K562 (cell line): ENCODE results near the gene RAB12. TPM values are rescaled to one million over a fixed set of nuclear protein-coding genes. Genes with fewer than 3 reads are reported as not detected.

Source experiments
- ATAC-seq: fragments of 200-7000 bp; cut with Tn5 transposase; 3 replicates; pipeline ENCODE4 v1.9.1; 2020; ENCODE audit warnings: moderate library complexity
- BruUV-seq: library from RNA; stranded (reverse); fragments of 400-500 nt; replicated peaks from 2 replicates; lab custom pipeline; 2021; lab: Mats Ljungman, UMichigan
- CTCF ChIA-PET: fragments of 300-600 bp; formaldehyde crosslinking; extraction: SDS; loops from one replicate; lab custom pipeline; 2021; ENCODE audit warnings: low intra/inter-chr PET ratio; lab: Yijun Ruan, JAX
- POLR2A ChIA-PET: fragments of 300-600, 350-650 bp; sonication (Branson Sonifier 250); formaldehyde crosslinking; extraction: SDS; loops from one replicate; lab custom pipeline; 2021; ENCODE audit warnings: antibody characterized with exemption, inconsistent platforms; lab: Yijun Ruan, JAX
- DNase-seq, 4 experiments: peaks; one replicate each; pipeline versions ENCODE4 v3.0.0 to v3.0.0-alpha.2; 2011 to 2018; ENCODE audit warnings: low spot score in 3 of 4, mixed read lengths in 3 of 4; ENCODE audit errors: extremely low read depth in 1 of 4
- FAIRE-seq: peaks from 2 replicates; lab custom pipeline; 2011; peaks lifted over from hg19 to GRCh38; lab: Jason Lieb, UNC
- H2AFZ ChIP-seq: 2 replicates; pipeline ENCODE4 v1.6.0; 2011; ENCODE audit warnings: low read depth, low read length, control low read depth, inconsistent platforms
- H3K27ac ChIP-seq: fragments of 200-600 bp; 3 replicates; pipeline ENCODE4 v1.8.0; 2011; ENCODE audit warnings: low read depth, mild to moderate bottlenecking, control low read depth, inconsistent platforms, low read length, moderate library complexity, mixed read lengths; ENCODE audit errors: extremely low read depth
- H3K27me3 ChIP-seq, 2 experiments: fragments of 300-600 bp in 1 of 2; 2 replicates in 1 of 2; 3 replicates in 1 of 2; pipeline versions ENCODE4 v1.6.0 to v1.8.0; 2011; ENCODE audit warnings: inconsistent platforms in 2 of 2, low read length in 2 of 2, mild to moderate bottlenecking in 1 of 2, mixed read lengths in 1 of 2, moderate library complexity in 1 of 2; ENCODE audit not compliant: control insufficient read depth in 2 of 2, insufficient read depth in 2 of 2
- H3K36me3 ChIP-seq: fragments of 300-600 bp; 3 replicates; pipeline ENCODE4 v1.8.0; 2011; ENCODE audit warnings: mild to moderate bottlenecking, low read length, inconsistent platforms; ENCODE audit not compliant: control insufficient read depth, insufficient read depth
- H3K4me1 ChIP-seq, 2 experiments: fragments of 200-600 bp in 1 of 2; replicated peaks in 1 of 2; 2 replicates in 1 of 2; 3 replicates in 1 of 2; pipeline versions ENCODE4 v1.5.1 to v1.8.0; 2011; ENCODE audit warnings: inconsistent platforms in 2 of 2, low read length in 2 of 2, mild to moderate bottlenecking in 1 of 2, mixed read lengths in 1 of 2, moderate library complexity in 1 of 2; ENCODE audit not compliant: control insufficient read depth in 2 of 2, insufficient read depth in 2 of 2
- H3K4me2 ChIP-seq: 2 replicates; pipeline ENCODE4 v1.6.1; 2011; ENCODE audit warnings: low read length, control low read depth, inconsistent platforms, mixed read lengths; ENCODE audit not compliant: insufficient read depth
- H3K4me3 ChIP-seq: fragments of 200-600 bp; sonication (generic), shearing (Covaris generic); 2 replicates; pipeline ENCODE4 v1.5.1; 2016; ENCODE audit warnings: control low read depth, inconsistent platforms
- H3K79me2 ChIP-seq: fragments of 200-600 bp; 3 replicates; pipeline ENCODE4 v1.8.0; 2011; ENCODE audit warnings: low read length, inconsistent platforms; ENCODE audit not compliant: control insufficient read depth, insufficient read depth
- H3K9ac ChIP-seq, 2 experiments: 2 replicates each; pipeline versions ENCODE4 v1.6.0 to v1.6.1; 2011; ENCODE audit warnings: low read depth in 2 of 2, low read length in 2 of 2, control low read depth in 1 of 2, inconsistent platforms in 1 of 2, mild to moderate bottlenecking in 1 of 2, mixed read lengths in 1 of 2; ENCODE audit not compliant: insufficient read depth in 1 of 2
- H3K9me1 ChIP-seq: one replicate; pipeline ENCODE4 v1.6.0; 2011; ENCODE audit warnings: inconsistent platforms, mild to moderate bottlenecking, low read length, moderate library complexity; ENCODE audit not compliant: control insufficient read depth, insufficient read depth
- H3K9me3 ChIP-seq: replicated peaks from 2 replicates; pipeline ENCODE4 v1.5.1; 2011; ENCODE audit warnings: low read depth, low read length, inconsistent platforms; ENCODE audit not compliant: control insufficient read depth, insufficient read depth
- H4K20me1 ChIP-seq: replicated peaks from 2 replicates; pipeline ENCODE4 v1.6.1; 2011; ENCODE audit warnings: low read length, inconsistent platforms, mixed read lengths; ENCODE audit not compliant: control insufficient read depth, insufficient read depth
- BMI1 ChIP-seq: fragments of 150-350 bp; IDR thresholded peaks from 2 replicates; pipeline ENCODE4 v1.6.1; 2014; ENCODE audit warnings: low read length
- BRCA1 ChIP-seq, 2 experiments: fragments of 450-650 bp in 1 of 2; sonication (generic) in 1 of 2; formaldehyde crosslinking in 1 of 2; IDR thresholded peaks; 2 replicates each; pipeline versions ENCODE4 v1.5.0 to v1.6.1; 2017 to 2020; ENCODE audit warnings: mild to moderate bottlenecking in 1 of 2, missing genetic modification reagents in 1 of 2
- BRD9 ChIP-seq: fragments of 450-650 bp; IDR thresholded peaks from 2 replicates; pipeline ENCODE4 v1.6.1; 2018; ENCODE audit warnings: low read depth; ENCODE audit not compliant: partially characterized antibody
- C11orf30 ChIP-seq: fragments of 450-650 bp; IDR thresholded peaks from 2 replicates; pipeline ENCODE4 v1.6.1; 2016; ENCODE audit warnings: low read depth, mild to moderate bottlenecking
- CBX1 ChIP-seq: sonication (generic); IDR thresholded peaks from 2 replicates; pipeline ENCODE4 v1.6.1; 2016; ENCODE audit warnings: antibody characterized with exemption, low read depth, mild to moderate bottlenecking
- FOXK2 ChIP-seq, 2 experiments: fragments of 450-650 bp; IDR thresholded peaks in 1 of 2; conservative IDR thresholded peaks in 1 of 2; 2 replicates each; pipeline ENCODE4 v1.6.1; 2016; ENCODE audit warnings: low read depth in 2 of 2, mild to moderate bottlenecking in 1 of 2
- MAFG ChIP-seq: fragments of 450-650 bp; conservative IDR thresholded peaks from 2 replicates; pipeline ENCODE4 v1.6.1; 2016; ENCODE audit warnings: missing genetic modification characterization, missing compliant biosample characterization
- SLC30A9 ChIP-seq: fragments of 250-450 bp; sonication (Bioruptor Pico); IDR thresholded peaks from 2 replicates; pipeline ENCODE4 v1.8.0; 2022; ENCODE audit warnings: mild to moderate bottlenecking, moderate library complexity
- ZNF445 ChIP-seq: fragments of 250-450 bp; sonication (Bioruptor Pico); IDR thresholded peaks from 2 replicates; pipeline ENCODE4 v1.4.0; 2020; ENCODE audit warnings: low read depth, mild to moderate bottlenecking, moderate library complexity
- ZNF707 ChIP-seq: fragments of 250-450 bp; sonication (Bioruptor Pico); conservative IDR thresholded peaks from 2 replicates; pipeline ENCODE4 v1.8.0; 2022; ENCODE audit warnings: inconsistent platforms, mild to moderate bottlenecking, moderate library complexity
- WGBS: fragments of 100-300 bp; shearing (Covaris generic); methylation state at CpG from one replicate; pipeline ENCODE4 v1.1.6; 2016; ENCODE audit warnings: low coverage, mixed read lengths; ENCODE audit not compliant: insufficient coverage; ENCODE audit errors: missing lambda C conversion rate; 5-methylcytosine and 5-hydroxymethylcytosine counted together
- in situ Hi-C: fragments of 300-500 bp; cut with MboI; formaldehyde crosslinking; loops from 4 replicates; pipeline ENCODE4 v1.15.0; 2018; ENCODE audit warnings: inconsistent platforms, mixed read lengths
- intact Hi-C: fragments of 100-400 bp; cut with micrococcal nuclease; formaldehyde crosslinking; loops from 2 replicates; pipeline ENCODE4 v1.14.2; 2022
- polyA plus RNA-seq, 8 experiments: library from polyadenylated mRNA; depleted of rRNA in 4 of 8; stranded (reverse) in 5 of 8; unstranded in 3 of 8; fragments of >200 nt; fragmentation: Nextera tagmentation in 2 of 8; fragmentation: Illumina TruSeq in 1 of 8; extraction: Ambion mirVana in 2 of 8; extraction: Trizol in 1 of 8; gene quantifications; 2 replicates each; pipeline versions ENCODE4 v1.2.1 to v1.2.3, GENCODE V29; 2011 to 2014; ENCODE audit warnings: inconsistent platforms in 1 of 8, missing spikeins in 1 of 8
- total RNA-seq, 7 experiments: library from RNA; depleted of rRNA in 6 of 7; stranded (reverse); fragments of >200 nt in 6 of 7; fragmentation: Illumina TruSeq in 2 of 7; extraction: Trizol in 2 of 7; gene quantifications; 2 replicates each; pipeline versions ENCODE4 v1.2.1 to v1.2.3, GENCODE V29; 2011 to 2021; ENCODE audit warnings: low replicate concordance in 1 of 7
- TF ChIP-seq, protein P1 (sequence below): fragments of 250-450 bp; sonication (Bioruptor Pico); IDR thresholded peaks from 2 replicates; pipeline ENCODE4 v1.5.0; 2021; ENCODE audit warnings: mild to moderate bottlenecking, moderate library complexity

RAB12 gene
- total and polyA plus RNA-seq, 9 of the 15 experiments (the other 6 are each of a cell fraction or from before 2014, with no cell fraction given): 0.48 to 21.6 (median 18.8) TPM

DNA sequence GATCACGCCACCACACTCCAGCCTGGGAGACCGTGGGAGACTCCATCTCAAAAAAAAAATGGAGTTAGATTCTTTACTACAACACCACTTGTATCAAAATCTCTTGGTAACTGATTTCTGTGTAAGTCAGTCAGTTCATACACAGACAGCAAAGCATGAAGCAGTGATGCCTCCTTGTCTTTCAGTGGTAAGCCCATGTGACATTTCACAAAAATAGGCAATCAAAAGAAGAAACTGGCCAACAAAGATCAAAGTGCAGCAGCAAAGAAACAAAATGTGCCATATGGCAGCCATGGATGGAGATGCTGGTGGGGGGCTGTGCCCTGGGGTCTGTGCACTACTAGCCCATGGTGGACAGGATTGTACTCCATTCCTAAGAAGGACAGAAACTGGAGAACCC is 6.7 kb upstream of the RAB12 start:
- Histone ChIP-seq H4K20me1 (no peaks in the 10 kb centered on the region), H3K4me3 (no peak overlapping the region), H3K9ac (no peak overlapping the region), H2AFZ (no peak overlapping the region), H3K27me3 (peaks cover 5 to 13% of the 10 kb centered on the region in 2 experiments; a peak in 4 of 5 replicates), H3K4me2 (no peak overlapping the region), H3K27ac (no peak overlapping the region), H3K79me2 (no peaks in the 10 kb centered on the region)
- no peak for DNase-seq
- WGBS: 10% methylated on average over 2 of the region's 2 CpGs
- no TSS peak for BruUV-seq
- in situ Hi-C loops: no loop called here
- ChIA-PET CTCF (no interaction called here), POLR2A (interaction anchor here (0.6 kb wide), 1 partner anchor 759 kb away, joined by 3 read pairs; no protein-coding TSS in a partner anchor)
- FAIRE-seq: no peak
- ATAC-seq: no peak
- TF ChIP-seq FOXK2 (conservative IDR thresholded peaks at IDR 0.05 in 1 of 2, IDR thresholded peaks at IDR 0.05 in 1 of 2; ENCODE audit: low read depth in 2 of 2): no peak
- TF ChIP-seq, all 486 proteins: peak for 0
- Histone ChIP-seq H3K9me3 (no peaks in the 10 kb centered on the region), H3K36me3 (no peaks in the 10 kb centered on the region), H3K9me1 (no peaks in the 10 kb centered on the region), H3K4me1 (peaks cover 3 to 5% of the 10 kb centered on the region in 2 experiments; a peak in 3 of 5 replicates)
- intact Hi-C loops: no loop called here

DNA sequence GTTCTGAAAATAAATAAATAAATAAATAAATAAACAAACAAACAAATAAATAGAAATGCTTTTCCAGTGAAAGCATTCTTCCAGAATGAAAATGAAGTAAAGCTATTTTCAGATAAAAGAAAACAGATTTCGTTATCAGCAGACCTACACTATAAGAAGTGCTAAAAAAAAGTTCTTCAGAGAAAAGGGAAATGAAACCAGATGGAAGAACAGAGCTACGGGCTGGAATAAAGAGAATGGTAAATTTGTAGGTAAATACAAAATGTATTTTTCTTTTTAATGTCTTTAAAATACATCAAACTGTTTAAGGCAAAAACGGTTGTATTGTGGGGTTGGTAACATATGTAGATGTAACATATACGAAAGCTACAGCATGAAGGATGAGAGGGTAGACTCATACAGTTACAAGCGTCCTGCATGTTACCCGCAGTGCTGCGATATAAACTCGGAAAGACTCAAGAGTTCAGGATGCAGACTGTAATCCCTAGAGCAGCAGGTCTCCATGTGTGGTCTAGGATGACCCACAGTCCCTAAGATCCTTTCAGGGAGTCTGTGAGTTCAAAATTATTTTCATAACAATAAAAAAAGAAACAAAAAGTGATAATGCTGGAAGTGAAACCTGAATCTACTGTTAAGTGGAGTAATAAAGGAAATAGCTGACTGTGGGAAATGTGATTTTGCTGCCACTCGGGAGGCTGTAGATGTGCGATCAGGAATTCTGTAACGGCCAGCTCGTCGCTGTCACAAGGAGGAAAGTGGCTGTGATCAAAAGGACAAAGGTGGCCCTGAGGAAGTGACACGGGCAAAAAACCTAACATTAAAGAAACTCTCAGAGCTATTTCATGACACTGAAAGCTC is 5.3 kb upstream of the RAB12 start:
- Histone ChIP-seq H3K4me3 (no peak overlapping the region), H3K79me2 (no peaks in the 10 kb centered on the region), H3K4me2 (peak overlapping the region; percentile 53), H3K9me3 (no peaks in the 10 kb centered on the region), H3K9me1 (no peaks in the 10 kb centered on the region), H3K27ac (no peak overlapping the region), H3K27me3 (peaks cover 5 to 7% of the 10 kb centered on the region in 2 experiments; a peak in 3 of 5 replicates), H2AFZ (peak overlapping the region; percentile 65), H3K9ac (no peak overlapping the region), H4K20me1 (no peaks in the 10 kb centered on the region), H3K36me3 (no peaks in the 10 kb centered on the region), H3K4me1 (peaks cover 3 to 9% of the 10 kb centered on the region in 2 experiments; a peak in 4 of 5 replicates)
- FAIRE-seq: no peak
- no TSS peak for BruUV-seq
- intact Hi-C loops (no loop called here), in situ Hi-C loops (no loop called here)
- WGBS: 20% methylated on average over 14 of the region's 14 CpGs
- POLR2A ChIA-PET: interaction anchor here (0.7 to 1.2 kb wide), 6 partner anchors 8 to 68 kb away, joined by 3 to 5 read pairs (median 4); no protein-coding TSS in a partner anchor
- CTCF ChIA-PET: no interaction called here
- ATAC-seq: peak; percentile 39
- DNase-seq: no peak
- no peak for TF ChIP-seq ZNF445 (CRISPR knock-in tag)
- TF ChIP-seq, protein P1, sequence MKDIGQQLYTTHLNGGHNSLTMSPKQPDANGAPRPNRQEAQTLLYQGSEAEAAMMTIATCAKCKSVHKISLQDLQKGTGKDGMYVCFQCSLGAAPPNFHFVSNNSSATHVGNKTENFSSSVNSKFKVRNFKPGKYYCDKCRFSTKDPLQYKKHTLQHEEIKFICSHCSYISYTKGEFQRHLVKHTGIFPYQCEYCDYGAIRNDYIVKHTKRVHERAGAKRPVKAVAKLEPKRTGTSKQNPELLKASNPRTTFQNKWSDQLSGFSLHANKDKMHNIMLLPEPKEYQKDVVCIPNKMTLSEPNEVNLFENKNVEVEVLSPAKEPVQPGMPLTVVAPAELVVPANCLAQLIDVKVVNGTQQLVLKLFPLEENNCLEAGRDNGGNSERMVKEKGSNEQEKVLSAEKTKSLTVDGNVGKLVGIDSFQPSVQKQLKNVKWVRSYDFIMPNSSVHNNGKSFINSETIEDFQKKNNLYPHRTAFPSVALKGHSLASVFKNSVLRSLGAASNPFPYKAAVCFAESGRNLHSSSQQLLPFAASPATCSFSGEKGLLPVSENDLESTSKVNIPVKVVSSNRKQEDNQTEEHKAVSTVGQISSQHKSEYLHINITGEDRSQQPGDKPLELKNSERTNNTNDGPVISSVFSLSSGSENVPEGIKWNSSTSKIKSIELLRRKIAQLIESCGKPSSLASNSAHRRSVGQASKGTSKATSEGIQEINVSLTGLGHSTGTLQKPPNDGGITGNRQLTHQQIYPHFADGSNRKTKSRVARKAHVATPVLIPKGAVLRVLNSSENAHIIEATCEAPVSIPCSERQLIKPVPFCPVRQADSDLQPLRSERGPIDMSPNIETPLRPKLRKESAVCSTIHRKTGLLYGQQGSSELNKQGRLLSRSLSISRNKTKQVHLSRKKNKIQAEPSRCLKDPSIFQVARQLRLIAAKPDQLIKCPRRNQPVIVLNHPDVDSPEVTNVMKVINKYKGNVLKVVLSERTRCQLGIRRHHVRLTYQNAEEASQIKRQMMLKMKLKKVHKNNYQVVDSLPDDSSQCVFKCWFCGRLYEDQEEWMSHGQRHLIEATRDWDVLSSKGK (CRISPR knock-in tag): no peak
- no peak for TF ChIP-seq SLC30A9 (CRISPR knock-in tag)
- no peak for TF ChIP-seq BRCA1 (IDR thresholded peaks at IDR 0.05)
- TF ChIP-seq BRCA1 (CRISPR knock-in tag; IDR thresholded peaks at IDR 0.05): no peak
- peak; percentile 55; the same call in 1 of the 2 replicates for TF ChIP-seq MAFG
- TF ChIP-seq BRD9: no peak
- TF ChIP-seq ZNF707 (CRISPR knock-in tag): no peak
- TF ChIP-seq C11orf30: peak; percentile 75
- TF ChIP-seq CBX1: no peak
- TF ChIP-seq BMI1: peak; percentile 35; the same call in 1 of the 2 replicates
